HK-2 (cell line): ENCODE results near the gene ZMIZ1.

Source experiments
- DNase-seq: peaks from one replicate; pipeline ENCODE4 v3.0.0-alpha.2; 2018; ENCODE audit not compliant: unreplicated experiment

ZMIZ1 gene

GRCh38 chr10:79172881-79173280 lies 104.1 kb downstream of the ZMIZ1 start:
- DNase-seq = no peak

GRCh38 chr10:79173582-79174262 lies 105.0 kb downstream of the ZMIZ1 start:
- no peak for DNase-seq

- no peak for DNase-seq
Measured at GRCh38 chr10:79176052-79176501, 107.3 kb downstream of the ZMIZ1 start.

- DNase-seq = no peak
Measured at GRCh38 chr10:79176949-79177602, 108.3 kb downstream of the ZMIZ1 start.

- no peak for DNase-seq
Measured at GRCh38 chr10:79178070-79178576, 109.4 kb downstream of the ZMIZ1 start.

GRCh38 chr10:79178614-79179163 lies 109.9 kb downstream of the ZMIZ1 start:
- DNase-seq = peak; percentile 94

GRCh38 chr10:79179164-79179956 lies 110.6 kb downstream of the ZMIZ1 start:
- no peak for DNase-seq

GRCh38 chr10:79179957-79180309 lies 111.2 kb downstream of the ZMIZ1 start:
- no peak for DNase-seq

GRCh38 chr10:79180414-79181221 lies 111.9 kb downstream of the ZMIZ1 start:
- no peak for DNase-seq

GRCh38 chr10:79181227-79181626 lies 112.5 kb downstream of the ZMIZ1 start:
- DNase-seq = no peak

- DNase-seq = peak; percentile 46
Measured at GRCh38 chr10:79181698-79182521, 113.1 kb downstream of the ZMIZ1 start.

- peak; percentile 45 for DNase-seq
Measured at GRCh38 chr10:79182781-79183467, 114.2 kb downstream of the ZMIZ1 start.

GRCh38 chr10:79183468-79183865 lies 114.7 kb downstream of the ZMIZ1 start:
- no peak for DNase-seq

- DNase-seq = peak; percentile 87
Measured at GRCh38 chr10:79184145-79184625, 115.4 kb downstream of the ZMIZ1 start.

GRCh38 chr10:79184657-79185056 lies 115.9 kb downstream of the ZMIZ1 start:
- DNase-seq = no peak

- DNase-seq = no peak
Measured at GRCh38 chr10:79185067-79185774, 116.5 kb downstream of the ZMIZ1 start.

- peak; percentile 38 for DNase-seq
Measured at GRCh38 chr10:79185796-79186374, 117.1 kb downstream of the ZMIZ1 start.

GRCh38 chr10:79186486-79187120 lies 117.8 kb downstream of the ZMIZ1 start:
- DNase-seq = no peak
